ENCODE measurements around the gene SARM1.

Gene SARM1

GRCh38 chr17:28415886-28416285 lies 44.4 kb downstream of the SARM1 start:
- no peak overlapping the region for H3K4me3 ChIP-seq (ENCODE audit: low read depth, low read length)
- DNase-seq (ENCODE audit: low read depth), result no peak
- TF ChIP-seq MYC (IDR thresholded peaks at IDR 0.05; ENCODE audit: low read depth, low read length) (no peak), MAX (IDR thresholded peaks at IDR 0.05; ENCODE audit: low read depth, low read length) (no peak), POLR2A (IDR thresholded peaks at IDR 0.05; ENCODE audit: extremely low read depth, insufficient read length) (no peak), CTCF (IDR thresholded peaks at IDR 0.05; ENCODE audit: low read depth, low read length) (no peak)

- DNase-seq (ENCODE audit: low read depth), result peak; percentile 75
- TF ChIP-seq MAX (IDR thresholded peaks at IDR 0.05; ENCODE audit: low read depth, low read length), result no peak
- peak; percentile 95 for TF ChIP-seq CTCF (IDR thresholded peaks at IDR 0.05; ENCODE audit: low read depth, low read length)
- H3K4me3 ChIP-seq (ENCODE audit: low read depth, low read length), result no peak overlapping the region
Observed at GRCh38 chr17:28416703-28417311, 45.3 kb downstream of the SARM1 start.

GRCh38 chr17:28421787-28422305 lies 50.4 kb downstream of the SARM1 start:
- TF ChIP-seq MYC (IDR thresholded peaks at IDR 0.05; ENCODE audit: low read depth, low read length), result no peak
- TF ChIP-seq CTCF (IDR thresholded peaks at IDR 0.05; ENCODE audit: low read depth, low read length), result no peak
- no peak for TF ChIP-seq MAX (IDR thresholded peaks at IDR 0.05; ENCODE audit: low read depth, low read length)
- TF ChIP-seq POLR2A (IDR thresholded peaks at IDR 0.05; ENCODE audit: extremely low read depth, insufficient read length), result no peak
- H3K4me3 ChIP-seq (ENCODE audit: low read depth, low read length), result no peak overlapping the region
- no peak for DNase-seq (ENCODE audit: low read depth)

GRCh38 chr17:28425206-28425605 lies 53.7 kb downstream of the SARM1 start:
- DNase-seq (ENCODE audit: low read depth), result no peak
- TF ChIP-seq MYC (IDR thresholded peaks at IDR 0.05; ENCODE audit: low read depth, low read length) (no peak), POLR2A (IDR thresholded peaks at IDR 0.05; ENCODE audit: extremely low read depth, insufficient read length) (no peak), CTCF (IDR thresholded peaks at IDR 0.05; ENCODE audit: low read depth, low read length) (no peak), MAX (IDR thresholded peaks at IDR 0.05; ENCODE audit: low read depth, low read length) (no peak)
- no peak overlapping the region for H3K4me3 ChIP-seq (ENCODE audit: low read depth, low read length)

- TF ChIP-seq MAX (IDR thresholded peaks at IDR 0.05; ENCODE audit: low read depth, low read length) (no peak), CTCF (IDR thresholded peaks at IDR 0.05; ENCODE audit: low read depth, low read length) (peak; percentile 50)
- no peak overlapping the region for H3K4me3 ChIP-seq (ENCODE audit: low read depth, low read length)
- peak; percentile 19 for DNase-seq (ENCODE audit: low read depth)
Observed at GRCh38 chr17:28426081-28426519, 54.6 kb downstream of the SARM1 start.

Measured in NB4 (cell line).